WTC11 (cell line): ENCODE results near the gene DNAH7.

Source experiments
- CTCF ChIP-seq: fragments of 200-600 bp; IDR thresholded peaks from 2 replicates; pipeline ENCODE4 v1.8.0; 2022; ENCODE audit warnings: antibody characterized with exemption
- E2F1 ChIP-seq: sonication (generic); formaldehyde crosslinking; IDR thresholded peaks from 2 replicates; pipeline ENCODE4 v1.8.0; 2022; ENCODE audit warnings: mild to moderate bottlenecking, missing genetic modification reagents

- TF ChIP-seq E2F1 (CRISPR knock-in tag) = no peak
- no peak for TF ChIP-seq CTCF
Observed at GRCh38 chr2:195730912-195731311, 337.7 kb downstream of the DNAH7 start.
